Measurements from ENCODE around the gene SPINK5. TPM values are rescaled to one million over a fixed set of nuclear protein-coding genes. Genes with fewer than 3 reads are reported as not detected.

SPINK5 gene
- polyA plus RNA-seq, 1 donor (not counting 4 experiments of a cell fraction or from before 2014, with no cell fraction given), result 22.6 TPM

GRCh38 chr5:148162038-148162437 is 98.3 kb downstream of the SPINK5 start:
- Histone ChIP-seq H3K9me3 (ENCODE audit: control insufficient read depth, low read depth, low read length) (no peaks in the 10 kb centered on the region), H3K36me3 (ENCODE audit: control insufficient read depth in 2 of 2, extremely low read depth in 1 of 2, insufficient read depth in 2 of 2, low read length in 2 of 2) (no peaks in the 10 kb centered on the region), H3K79me2 (ENCODE audit: control insufficient read depth, insufficient read depth, low read length) (no peaks in the 10 kb centered on the region), H4K20me1 (ENCODE audit: control insufficient read depth, extremely low read depth, insufficient read depth, low read length) (no peaks in the 10 kb centered on the region), H3K9ac (ENCODE audit: control insufficient read depth, extremely low read depth, insufficient read depth, low read length) (no peak overlapping the region), H3K4me1 (ENCODE audit: control insufficient read depth, extremely low read depth, insufficient read depth, low read length) (no peaks in the 10 kb centered on the region), H2AFZ (ENCODE audit: control insufficient read depth, low read length) (no peak overlapping the region), H3K27me3 (ENCODE audit: control insufficient read depth, extremely low read depth, insufficient read depth, low read length) (no peaks in the 10 kb centered on the region), H3K27ac (ENCODE audit: control insufficient read depth, insufficient read depth, low read length) (no peak overlapping the region), H3K4me3 (ENCODE audit: control insufficient read depth in 2 of 3, extremely low read depth in 1 of 3, insufficient read depth in 2 of 3, low read depth in 1 of 3, low read length in 3 of 3) (no peak overlapping the region), H3K4me2 (ENCODE audit: control insufficient read depth, extremely low read depth, insufficient read depth, low read depth, low read length) (no peak overlapping the region), H3K9me1 (ENCODE audit: control insufficient read depth, extremely low read depth, insufficient read depth, low read length) (no peaks in the 10 kb centered on the region)
- dilution Hi-C loops (cut with MboI; ENCODE audit: extremely low pct_ligation_motif_present, low sequenced_read_pairs), result no loop called here
- TF ChIP-seq CTCF (optimal IDR thresholded peaks at IDR 0.05 in 1 of 3, IDR thresholded peaks at IDR 0.05 in 1 of 3, conservative IDR thresholded peaks at IDR 0.05 in 1 of 3; ENCODE audit: extremely low read depth in 1 of 3, insufficient read depth in 2 of 3, low read length in 3 of 3), result no peak
- TF ChIP-seq EZH2 (IDR thresholded peaks at IDR 0.05; ENCODE audit: low read length), result no peak
- FAIRE-seq (no peak), DNase-seq (ENCODE audit: low read depth, low spot score) (no peak)

- Histone ChIP-seq H3K4me3 (ENCODE audit: control insufficient read depth in 2 of 3, extremely low read depth in 1 of 3, insufficient read depth in 2 of 3, low read depth in 1 of 3, low read length in 3 of 3) (no peak overlapping the region), H3K9me1 (ENCODE audit: control insufficient read depth, extremely low read depth, insufficient read depth, low read length) (no peaks in the 10 kb centered on the region), H3K36me3 (ENCODE audit: control insufficient read depth in 2 of 2, extremely low read depth in 1 of 2, insufficient read depth in 2 of 2, low read length in 2 of 2) (no peaks in the 10 kb centered on the region), H4K20me1 (ENCODE audit: control insufficient read depth, extremely low read depth, insufficient read depth, low read length) (no peaks in the 10 kb centered on the region), H2AFZ (ENCODE audit: control insufficient read depth, low read length) (no peak overlapping the region), H3K4me2 (ENCODE audit: control insufficient read depth, extremely low read depth, insufficient read depth, low read depth, low read length) (no peak overlapping the region), H3K27ac (ENCODE audit: control insufficient read depth, insufficient read depth, low read length) (no peak overlapping the region), H3K27me3 (ENCODE audit: control insufficient read depth, extremely low read depth, insufficient read depth, low read length) (no peaks in the 10 kb centered on the region), H3K9ac (ENCODE audit: control insufficient read depth, extremely low read depth, insufficient read depth, low read length) (no peak overlapping the region), H3K4me1 (ENCODE audit: control insufficient read depth, extremely low read depth, insufficient read depth, low read length) (no peaks in the 10 kb centered on the region), H3K79me2 (ENCODE audit: control insufficient read depth, insufficient read depth, low read length) (no peaks in the 10 kb centered on the region), H3K9me3 (ENCODE audit: control insufficient read depth, low read depth, low read length) (no peaks in the 10 kb centered on the region)
- dilution Hi-C loops (cut with MboI; ENCODE audit: extremely low pct_ligation_motif_present, low sequenced_read_pairs), result no loop called here
- DNase-seq (ENCODE audit: low read depth, low spot score) (no peak), FAIRE-seq (no peak)
- TF ChIP-seq CTCF (optimal IDR thresholded peaks at IDR 0.05 in 1 of 3, IDR thresholded peaks at IDR 0.05 in 1 of 3, conservative IDR thresholded peaks at IDR 0.05 in 1 of 3; ENCODE audit: extremely low read depth in 1 of 3, insufficient read depth in 2 of 3, low read length in 3 of 3) (no peak), EZH2 (IDR thresholded peaks at IDR 0.05; ENCODE audit: low read length) (no peak)
Observed at GRCh38 chr5:148163345-148163744, 99.6 kb downstream of the SPINK5 start.

Data from keratinocyte (primary cell).